T-cell (primary cell): ENCODE measurements around the gene KCNIP3. TPM values are rescaled to one million over a fixed set of nuclear protein-coding genes. Genes with fewer than 3 reads are reported as not detected.
"Not testable (repeated sequence)": the region's sequence is repeated elsewhere in the genome, so short reads cannot be mapped to it uniquely, and the experiment has no call there.

Experiments used
- ATAC-seq, 4 experiments: fragments of 200-7000 bp in 3 of 4; fragments of 150-1000 bp in 1 of 4; cut with Tn5 transposase; replicated peaks in 1 of 4; 1 replicate in 3 of 4; 2 replicates in 1 of 4; pipeline ENCODE4 v1.10.0; 2021; ENCODE audit warnings: moderate library complexity in 3 of 4, mild to moderate bottlenecking in 2 of 4, moderate number of reproducible peaks in 1 of 4
- CTCF ChIA-PET, 2 donors: fragments of 300-600 bp; sonication (Branson Sonifier 250); formaldehyde crosslinking; loops; one replicate each; lab custom pipeline; 2022; ENCODE audit warnings: antibody characterized with exemption in 2 of 2; lab: Charles Lee
- POLR2A ChIA-PET, 2 donors: fragments of 300-600 bp; sonication (Branson Sonifier 250); formaldehyde crosslinking; loops; one replicate each; lab custom pipeline; 2022; ENCODE audit warnings: antibody characterized with exemption in 2 of 2; lab: Charles Lee
- DNase-seq, 35 experiments: peaks; one replicate each; pipeline versions ENCODE4 v3.0.0 to v3.0.0-alpha.2; 2013 to 2023
- H3K27ac ChIP-seq: one replicate; pipeline ENCODE4 v1.5.1; 2013; ENCODE audit warnings: low read length
- H3K27me3 ChIP-seq, 2 experiments: replicated peaks in 1 of 2; 1 replicate in 1 of 2; 2 replicates in 1 of 2; pipeline versions ENCODE4 v1.6.1 to v1.7.0; 2013; ENCODE audit warnings: low read length in 1 of 2, mixed read lengths in 1 of 2; ENCODE audit not compliant: control insufficient read depth in 2 of 2, insufficient read depth in 2 of 2; ENCODE audit errors: extremely low read depth in 1 of 2
- H3K36me3 ChIP-seq, 2 donors: 1 replicate in 1 of 2; 2 replicates in 1 of 2; pipeline versions ENCODE4 v1.6.1 to v1.7.0; 2013; ENCODE audit warnings: low read length in 1 of 2; ENCODE audit not compliant: control insufficient read depth in 2 of 2, insufficient read depth in 1 of 2; ENCODE audit errors: extremely low read depth in 1 of 2
- H3K4me1 ChIP-seq, 2 experiments: 1 replicate in 1 of 2; 2 replicates in 1 of 2; pipeline versions ENCODE4 v1.6.1 to v1.7.0; 2013; ENCODE audit warnings: low read length in 2 of 2, mixed read lengths in 1 of 2; ENCODE audit not compliant: insufficient read depth in 2 of 2, control insufficient read depth in 1 of 2; ENCODE audit errors: extremely low read depth in 1 of 2
- H3K4me3 ChIP-seq, 2 donors: 1 replicate in 1 of 2; 2 replicates in 1 of 2; pipeline versions ENCODE4 v1.5.1 to v1.7.0; 2013; ENCODE audit warnings: mild to moderate bottlenecking in 2 of 2, low read length in 1 of 2, moderate library complexity in 1 of 2; ENCODE audit not compliant: control insufficient read depth in 1 of 2; ENCODE audit errors: extremely low read depth in 1 of 2
- H3K9me3 ChIP-seq: 2 replicates; pipeline ENCODE4 v1.7.0; 2013
- H3K27ac Mint-ChIP-seq, 2 donors: one replicate each; pipeline ENCODE4 v1.8.0; 2020 to 2021; ENCODE audit warnings: mild to moderate bottlenecking in 2 of 2, mixed read lengths in 2 of 2
- H3K27me3 Mint-ChIP-seq, 2 donors: one replicate each; pipeline ENCODE4 v1.8.0; 2021 to 2022; ENCODE audit warnings: mixed read lengths in 2 of 2
- H3K36me3 Mint-ChIP-seq: one replicate; pipeline ENCODE4 v1.8.0; 2021; ENCODE audit warnings: mixed read lengths
- H3K4me1 Mint-ChIP-seq, 3 donors: one replicate each; pipeline ENCODE4 v1.8.0; 2020 to 2022; ENCODE audit warnings: mixed read lengths in 3 of 3, mild to moderate bottlenecking in 1 of 3
- H3K4me3 Mint-ChIP-seq, 3 donors: one replicate each; pipeline ENCODE4 v1.8.0; 2020 to 2022; ENCODE audit warnings: mild to moderate bottlenecking in 3 of 3, mixed read lengths in 3 of 3, moderate library complexity in 3 of 3
- H3K9me3 Mint-ChIP-seq, 3 donors: one replicate each; pipeline ENCODE4 v1.8.0; 2020 to 2022; ENCODE audit warnings: mixed read lengths in 3 of 3
- WGBS: methylation state at CpG from one replicate; pipeline ENCODE4 v1.1.5; 2013; ENCODE audit warnings: missing lambda C conversion rate; ENCODE audit not compliant: insufficient coverage; 5-methylcytosine and 5-hydroxymethylcytosine counted together
- total RNA-seq, 35 experiments: library from RNA in 6 of 35; stranded (reverse) in 6 of 35; fragments of 120-200 nt in 1 of 35; gene quantifications; one replicate each; pipeline versions ENCODE4 v1.2.1 to v1.2.4 and lab custom pipeline; 2013 to 2026

KCNIP3 gene
- total RNA-seq, 5 donors from 2014 or later (not counting 1 experiment from before 2014, with no cell fraction given), result not detected

- Mint-ChIP-seq H3K4me1 (peaks cover 27 to 29% (median 28%) of the 10 kb centered on the region in 3 donors), H3K27ac (peak overlapping the region; percentile 87 to 91), H3K4me3 (peak overlapping the region; percentile 98 to 99 (median 98))
- H3K27me3 ChIP-seq, H3K9me3 ChIP-seq, H3K36me3 ChIP-seq, CTCF ChIA-PET, H3K36me3 Mint-ChIP-seq, H3K9me3 Mint-ChIP-seq, H3K27me3 Mint-ChIP-seq: not testable (repeated sequence)
- Histone ChIP-seq H3K4me1 (peaks cover 5 to 22% of the 10 kb centered on the region in 2 experiments), H3K27ac (peak overlapping the region; percentile 42), H3K4me3 (peak overlapping the region; percentile 90 to 97)
- ATAC-seq, result peak in 2 of 4 experiments; percentile 15 to 30
- peak in 19 of 35 experiments; percentile 5 to 36 (median 21) for DNase-seq
- WGBS, result 0% methylated on average over 1 of the region's 5 CpGs
- POLR2A ChIA-PET, result interaction anchor here in 1 of 2 donors (0.6 kb wide), 1 partner anchor 238 kb away, joined by 3 read pairs; no protein-coding TSS in a partner anchor
Observed at GRCh38 chr2:95403204-95403721, 106.1 kb downstream of the KCNIP3 start.

- H3K36me3 ChIP-seq, H3K9me3 ChIP-seq, ATAC-seq, H3K27me3 Mint-ChIP-seq, H3K27ac ChIP-seq, H3K4me3 ChIP-seq, H3K27ac Mint-ChIP-seq, H3K9me3 Mint-ChIP-seq, POLR2A ChIA-PET, DNase-seq, CTCF ChIA-PET, H3K36me3 Mint-ChIP-seq, H3K27me3 ChIP-seq: not testable (repeated sequence)
- WGBS, result 93% methylated on average over 5 of the region's 5 CpGs
- H3K4me3 Mint-ChIP-seq, result peak overlapping the region; percentile 98 to 99 (median 98)
- peaks cover 27 to 29% (median 28%) of the 10 kb centered on the region in 3 donors for H3K4me1 Mint-ChIP-seq
- H3K4me1 ChIP-seq, result peaks cover 5 to 22% of the 10 kb centered on the region in 2 experiments
Observed at GRCh38 chr2:95403824-95404223, 106.7 kb downstream of the KCNIP3 start.

- Mint-ChIP-seq H3K36me3 (peaks cover 13% of the 10 kb centered on the region), H3K4me1 (peaks cover 27 to 29% (median 28%) of the 10 kb centered on the region in 3 donors), H3K4me3 (peak overlapping the region in 1 of 3 donors; percentile 6)
- H3K4me1 ChIP-seq, result peaks cover 5 to 22% of the 10 kb centered on the region in 2 experiments
- H3K4me3 ChIP-seq, CTCF ChIA-PET, H3K36me3 ChIP-seq, H3K27me3 Mint-ChIP-seq, H3K27ac Mint-ChIP-seq, POLR2A ChIA-PET, H3K9me3 ChIP-seq, ATAC-seq, H3K27me3 ChIP-seq, DNase-seq, H3K27ac ChIP-seq, H3K9me3 Mint-ChIP-seq: not testable (repeated sequence)
- WGBS, result no CpG with 5 or more reads among the region's 3 CpGs
Observed at GRCh38 chr2:95404676-95405075, 107.5 kb downstream of the KCNIP3 start.

- H3K4me1 Mint-ChIP-seq, H3K4me3 ChIP-seq, H3K9me3 Mint-ChIP-seq, H3K27me3 ChIP-seq, H3K4me3 Mint-ChIP-seq, DNase-seq, H3K36me3 ChIP-seq, H3K4me1 ChIP-seq, POLR2A ChIA-PET, H3K27me3 Mint-ChIP-seq, H3K9me3 ChIP-seq, H3K27ac Mint-ChIP-seq, CTCF ChIA-PET, ATAC-seq, H3K27ac ChIP-seq: not testable (repeated sequence)
- WGBS, result 100% methylated on average over 2 of the region's 5 CpGs
- peaks cover 16% of the 10 kb centered on the region for H3K36me3 Mint-ChIP-seq
Observed at GRCh38 chr2:95411239-95411638, 114.1 kb downstream of the KCNIP3 start.

GRCh38 chr2:95414015-95414594 lies 117.0 kb downstream of the KCNIP3 start:
- peak in 30 of 35 experiments; percentile 17 to 62 (median 42) for DNase-seq
- WGBS, result 67% methylated on average over 3 of the region's 9 CpGs
- H3K36me3 ChIP-seq, H3K9me3 Mint-ChIP-seq, H3K27me3 Mint-ChIP-seq, H3K27ac Mint-ChIP-seq, H3K4me1 Mint-ChIP-seq, H3K27ac ChIP-seq, H3K4me3 ChIP-seq, H3K27me3 ChIP-seq, H3K9me3 ChIP-seq, CTCF ChIA-PET, H3K4me3 Mint-ChIP-seq, H3K36me3 Mint-ChIP-seq, H3K4me1 ChIP-seq, POLR2A ChIA-PET: not testable (repeated sequence)
- ATAC-seq, result peak; percentile 70 to 82 (median 78)

GRCh38 chr2:95415138-95415537 lies 118.0 kb downstream of the KCNIP3 start:
- DNase-seq, H3K9me3 Mint-ChIP-seq, H3K27me3 ChIP-seq, H3K9me3 ChIP-seq, ATAC-seq, H3K4me3 Mint-ChIP-seq, H3K36me3 Mint-ChIP-seq, H3K27ac ChIP-seq, H3K4me3 ChIP-seq, H3K4me1 Mint-ChIP-seq, H3K4me1 ChIP-seq, H3K36me3 ChIP-seq, H3K27ac Mint-ChIP-seq, POLR2A ChIA-PET: not testable (repeated sequence)
- CTCF ChIA-PET, result interaction anchor here in 1 of 2 donors (0.7 kb wide), 1 partner anchor 183 kb away, joined by 4 read pairs; no protein-coding TSS in a partner anchor
- 100% methylated on average over 1 of the region's 3 CpGs for WGBS
- H3K27me3 Mint-ChIP-seq, result peaks cover 0 to 13% of the 10 kb centered on the region in 2 donors
